ENCODE data around the gene TOM1L2.

- no peak for TF ChIP-seq CTCF (IDR thresholded peaks at IDR 0.05)
- no peak for TF ChIP-seq POLR2A (IDR thresholded peaks at IDR 0.05)
- TF ChIP-seq POLR2AphosphoS5 (IDR thresholded peaks at IDR 0.05): no peak
Measured at GRCh38 chr17:17872547-17873345, 99.5 kb downstream of the TOM1L2 start.

Data from breast epithelium (tissue), 3 donors.